H9 (cell line): ENCODE data around the gene CLEC3B. TPM values are rescaled to one million over a fixed set of nuclear protein-coding genes. Genes with fewer than 3 reads are reported as not detected.

Experiments used
- DNase-seq: peaks from one replicate; pipeline ENCODE4 v3.0.0-alpha.2; 2017
- H2AFZ ChIP-seq: one replicate; pipeline ENCODE4 v1.6.1; 2013; ENCODE audit warnings: mild to moderate bottlenecking, low read length, control low read depth, moderate library complexity
- H2AK5ac ChIP-seq: 2 replicates; pipeline ENCODE4 v1.6.1; 2013; ENCODE audit warnings: low read length, control low read depth, mixed read lengths; ENCODE audit not compliant: insufficient read length
- H2BK120ac ChIP-seq: one replicate; pipeline ENCODE4 v1.6.1; 2013; ENCODE audit warnings: low read depth, mild to moderate bottlenecking, low read length, control low read depth, inconsistent platforms; ENCODE audit not compliant: poor library complexity, severe bottlenecking
- H2BK12ac ChIP-seq: 2 replicates; pipeline ENCODE4 v1.6.1; 2013; ENCODE audit warnings: low read length, control low read depth, mixed read lengths, low read depth; ENCODE audit not compliant: insufficient read length
- H2BK15ac ChIP-seq: 2 replicates; pipeline ENCODE4 v1.6.1; 2013; ENCODE audit warnings: low read depth, low read length, control low read depth
- H2BK20ac ChIP-seq: one replicate; pipeline ENCODE4 v1.6.1; 2013; ENCODE audit warnings: low read depth, mild to moderate bottlenecking, low read length, control low read depth, inconsistent platforms; ENCODE audit not compliant: poor library complexity, severe bottlenecking
- H2BK5ac ChIP-seq: 2 replicates; pipeline ENCODE4 v1.6.1; 2013; ENCODE audit warnings: low read length, control low read depth, mixed read lengths; ENCODE audit not compliant: insufficient read length
- H3K14ac ChIP-seq: 2 replicates; pipeline ENCODE4 v1.6.1; 2013; ENCODE audit warnings: low read length, control low read depth; ENCODE audit not compliant: insufficient read depth
- H3K18ac ChIP-seq: 2 replicates; pipeline ENCODE4 v1.6.1; 2013; ENCODE audit warnings: low read depth, mild to moderate bottlenecking, mixed read lengths, low read length, control low read depth; ENCODE audit not compliant: insufficient read length
- H3K23ac ChIP-seq: 2 replicates; pipeline ENCODE4 v1.6.1; 2013; ENCODE audit warnings: low read length, control low read depth, mixed read lengths, low read depth; ENCODE audit not compliant: insufficient read length
- H3K23me2 ChIP-seq: 2 replicates; pipeline ENCODE4 v1.6.1; 2013; ENCODE audit warnings: low read depth, mild to moderate bottlenecking, mixed read lengths, low read length, control low read depth; ENCODE audit not compliant: insufficient read length, poor library complexity, severe bottlenecking
- H3K27ac ChIP-seq: 2 replicates; pipeline ENCODE4 v1.5.1; 2013; ENCODE audit warnings: low read length, control low read depth, mixed read lengths, low read depth; ENCODE audit not compliant: insufficient read length
- H3K27me3 ChIP-seq: 2 replicates; pipeline ENCODE4 v1.6.1; 2013; ENCODE audit warnings: low read length, control low read depth, inconsistent platforms; ENCODE audit not compliant: insufficient read depth
- H3K4ac ChIP-seq: 2 replicates; pipeline ENCODE4 v1.6.1; 2013; ENCODE audit warnings: low read depth, mild to moderate bottlenecking, control low read depth, inconsistent platforms, low read length, moderate library complexity
- H3K4me1 ChIP-seq: 2 replicates; pipeline ENCODE4 v1.6.1; 2013; ENCODE audit warnings: low read length, control low read depth, inconsistent platforms; ENCODE audit not compliant: insufficient read depth
- H3K4me2 ChIP-seq: 2 replicates; pipeline ENCODE4 v1.6.1; 2013; ENCODE audit warnings: low read length, control low read depth, mixed read lengths; ENCODE audit not compliant: insufficient read length, insufficient read depth
- H3K56ac ChIP-seq: 2 replicates; pipeline ENCODE4 v1.6.1; 2013; ENCODE audit warnings: low read depth, mild to moderate bottlenecking, mixed read lengths, low read length, control low read depth; ENCODE audit not compliant: insufficient read length
- H3K79me1 ChIP-seq: 2 replicates; pipeline ENCODE4 v1.6.1; 2013; ENCODE audit warnings: low read depth, mild to moderate bottlenecking, moderate library complexity, low read length, control low read depth, inconsistent platforms; ENCODE audit not compliant: insufficient read depth, poor library complexity, severe bottlenecking
- H3K79me2 ChIP-seq: 2 replicates; pipeline ENCODE4 v1.6.1; 2013; ENCODE audit warnings: low read length, control low read depth, inconsistent platforms; ENCODE audit not compliant: insufficient read depth
- H3K9ac ChIP-seq: 2 replicates; pipeline ENCODE4 v1.6.1; 2013; ENCODE audit warnings: low read length, control low read depth, mixed read lengths; ENCODE audit not compliant: insufficient read length; ENCODE audit errors: extremely low read depth
- H3K9me3 ChIP-seq: one replicate; pipeline ENCODE4 v1.6.1; 2013; ENCODE audit warnings: low read depth, low read length, inconsistent platforms; ENCODE audit not compliant: control insufficient read depth
- H3T11ph ChIP-seq: one replicate; pipeline ENCODE4 v1.6.1; 2013; ENCODE audit warnings: mild to moderate bottlenecking, low read length, control low read depth, inconsistent platforms
- H4K20me1 ChIP-seq: one replicate; pipeline ENCODE4 v1.6.1; 2013; ENCODE audit not compliant: control insufficient read depth, insufficient read length, insufficient read depth
- H4K5ac ChIP-seq: 2 replicates; pipeline ENCODE4 v1.6.1; 2013; ENCODE audit warnings: low read depth, mild to moderate bottlenecking, mixed read lengths, low read length, control low read depth; ENCODE audit not compliant: insufficient read length
- H4K8ac ChIP-seq: replicated peaks from 2 replicates; pipeline ENCODE4 v1.6.1; 2013; ENCODE audit warnings: low read length, control low read depth, mixed read lengths, low read depth; ENCODE audit not compliant: insufficient read length
- H4K91ac ChIP-seq: 2 replicates; pipeline ENCODE4 v1.6.1; 2013; ENCODE audit warnings: low read depth, mild to moderate bottlenecking, moderate library complexity, mixed read lengths, low read length, control low read depth; ENCODE audit not compliant: insufficient read length
- H3K27ac Mint-ChIP-seq, 3 experiments: 2 replicates in 2 of 3; 3 replicates in 1 of 3; pipeline ENCODE4 v1.8.0; 2020 to 2021; ENCODE audit warnings: mixed read lengths in 3 of 3, mild to moderate bottlenecking in 1 of 3, moderate library complexity in 1 of 3
- H3K27me3 Mint-ChIP-seq: 2 replicates; pipeline ENCODE4 v1.8.0; 2021; ENCODE audit warnings: low read depth, mild to moderate bottlenecking, moderate library complexity, mixed read lengths
- H3K36me3 Mint-ChIP-seq, 3 experiments: 2 replicates in 2 of 3; 3 replicates in 1 of 3; pipeline ENCODE4 v1.8.0; 2020 to 2021; ENCODE audit warnings: low read depth in 3 of 3, mixed read lengths in 3 of 3; ENCODE audit not compliant: insufficient read depth in 1 of 3
- H3K4me1 Mint-ChIP-seq, 2 experiments: 2 replicates each; pipeline ENCODE4 v1.8.0; 2020; ENCODE audit warnings: mixed read lengths in 2 of 2
- H3K4me3 Mint-ChIP-seq, 2 experiments: 2 replicates in 1 of 2; 3 replicates in 1 of 2; pipeline ENCODE4 v1.8.0; 2020 to 2021; ENCODE audit warnings: mild to moderate bottlenecking in 2 of 2, mixed read lengths in 2 of 2, moderate library complexity in 1 of 2
- H3K9me3 Mint-ChIP-seq, 2 experiments: 2 replicates in 1 of 2; 3 replicates in 1 of 2; pipeline ENCODE4 v1.8.0; 2020; ENCODE audit warnings: mild to moderate bottlenecking in 2 of 2, mixed read lengths in 2 of 2, moderate library complexity in 1 of 2
- WGBS: extraction: QIAGEN DNeasy Blood & Tissue Kit; methylation state at CpG from one replicate; pipeline ENCODE4 v1.1.7; 2013; ENCODE audit warnings: missing lambda C conversion rate, low lambda C conversion rate, mixed read lengths; ENCODE audit not compliant: insufficient read length; ENCODE audit errors: extremely low coverage; 5-methylcytosine and 5-hydroxymethylcytosine counted together
- total RNA-seq: library from RNA; stranded (reverse); gene quantifications from 2 replicates; pipeline ENCODE4 v1.2.1, GENCODE V29; 2021
- TF ChIP-seq, protein P1 (sequence below): fragments of 200-600 bp; sonication (generic); conservative IDR thresholded peaks from 3 replicates; pipeline ENCODE4 v1.8.0; 2021; ENCODE audit warnings: antibody characterized with exemption, mild to moderate bottlenecking

The CLEC3B gene
- total RNA-seq, 1 experiment from 2014 or later: not detected

GRCh38 chr3:45029216-45029615, 3.1 kb downstream of the CLEC3B start:
- peaks cover 42% of the 10 kb centered on the region for H3K27me3 Mint-ChIP-seq
- no peak overlapping the region for H3K4me3 Mint-ChIP-seq
- no peak overlapping the region for H2BK12ac ChIP-seq
- H3K27ac ChIP-seq: no peak overlapping the region
- H3K4me1 Mint-ChIP-seq: peaks cover 5% of the 10 kb centered on the region in 2 experiments
- TF ChIP-seq, protein P1, sequence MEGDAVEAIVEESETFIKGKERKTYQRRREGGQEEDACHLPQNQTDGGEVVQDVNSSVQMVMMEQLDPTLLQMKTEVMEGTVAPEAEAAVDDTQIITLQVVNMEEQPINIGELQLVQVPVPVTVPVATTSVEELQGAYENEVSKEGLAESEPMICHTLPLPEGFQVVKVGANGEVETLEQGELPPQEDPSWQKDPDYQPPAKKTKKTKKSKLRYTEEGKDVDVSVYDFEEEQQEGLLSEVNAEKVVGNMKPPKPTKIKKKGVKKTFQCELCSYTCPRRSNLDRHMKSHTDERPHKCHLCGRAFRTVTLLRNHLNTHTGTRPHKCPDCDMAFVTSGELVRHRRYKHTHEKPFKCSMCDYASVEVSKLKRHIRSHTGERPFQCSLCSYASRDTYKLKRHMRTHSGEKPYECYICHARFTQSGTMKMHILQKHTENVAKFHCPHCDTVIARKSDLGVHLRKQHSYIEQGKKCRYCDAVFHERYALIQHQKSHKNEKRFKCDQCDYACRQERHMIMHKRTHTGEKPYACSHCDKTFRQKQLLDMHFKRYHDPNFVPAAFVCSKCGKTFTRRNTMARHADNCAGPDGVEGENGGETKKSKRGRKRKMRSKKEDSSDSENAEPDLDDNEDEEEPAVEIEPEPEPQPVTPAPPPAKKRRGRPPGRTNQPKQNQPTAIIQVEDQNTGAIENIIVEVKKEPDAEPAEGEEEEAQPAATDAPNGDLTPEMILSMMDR: no peak
- no peak overlapping the region for H3K56ac ChIP-seq
- no peak overlapping the region for H3K27ac Mint-ChIP-seq
- H2AFZ ChIP-seq: no peak overlapping the region
- H3K4me1 ChIP-seq: no peaks in the 10 kb centered on the region
- no peaks in the 10 kb centered on the region; the same call in 1 of the 2 replicates for H3K27me3 ChIP-seq
- H2BK5ac ChIP-seq: no peak overlapping the region
- H4K20me1 ChIP-seq: no peaks in the 10 kb centered on the region
- no peak overlapping the region for H2BK15ac ChIP-seq
- H3K23me2 ChIP-seq: no peaks in the 10 kb centered on the region
- H2BK20ac ChIP-seq: no peak overlapping the region
- no peak for DNase-seq
- H3K4ac ChIP-seq: no peak overlapping the region
- H3K9me3 ChIP-seq: no peaks in the 10 kb centered on the region
- no peak overlapping the region for H3T11ph ChIP-seq
- H2AK5ac ChIP-seq: no peak overlapping the region
- H3K9ac ChIP-seq: no peak overlapping the region
- H3K18ac ChIP-seq: no peak overlapping the region
- no CpG with 5 or more reads among the region's 2 CpGs for WGBS
- no peaks in the 10 kb centered on the region for H3K79me1 ChIP-seq
- no peaks in the 10 kb centered on the region for H3K79me2 ChIP-seq
- H2BK120ac ChIP-seq: no peak overlapping the region
- no peak overlapping the region for H3K23ac ChIP-seq
- H3K36me3 Mint-ChIP-seq: no peaks in the 10 kb centered on the region
- H4K91ac ChIP-seq: no peak overlapping the region
- no peak overlapping the region for H4K8ac ChIP-seq
- H3K4me2 ChIP-seq: no peak overlapping the region
- no peak overlapping the region for H4K5ac ChIP-seq
- no peaks in the 10 kb centered on the region for H3K9me3 Mint-ChIP-seq
- H3K14ac ChIP-seq: no peak overlapping the region; the same call in 1 of the 2 replicates
